ENCODE measurements around the gene DSTYK.

DSTYK gene, protein sequence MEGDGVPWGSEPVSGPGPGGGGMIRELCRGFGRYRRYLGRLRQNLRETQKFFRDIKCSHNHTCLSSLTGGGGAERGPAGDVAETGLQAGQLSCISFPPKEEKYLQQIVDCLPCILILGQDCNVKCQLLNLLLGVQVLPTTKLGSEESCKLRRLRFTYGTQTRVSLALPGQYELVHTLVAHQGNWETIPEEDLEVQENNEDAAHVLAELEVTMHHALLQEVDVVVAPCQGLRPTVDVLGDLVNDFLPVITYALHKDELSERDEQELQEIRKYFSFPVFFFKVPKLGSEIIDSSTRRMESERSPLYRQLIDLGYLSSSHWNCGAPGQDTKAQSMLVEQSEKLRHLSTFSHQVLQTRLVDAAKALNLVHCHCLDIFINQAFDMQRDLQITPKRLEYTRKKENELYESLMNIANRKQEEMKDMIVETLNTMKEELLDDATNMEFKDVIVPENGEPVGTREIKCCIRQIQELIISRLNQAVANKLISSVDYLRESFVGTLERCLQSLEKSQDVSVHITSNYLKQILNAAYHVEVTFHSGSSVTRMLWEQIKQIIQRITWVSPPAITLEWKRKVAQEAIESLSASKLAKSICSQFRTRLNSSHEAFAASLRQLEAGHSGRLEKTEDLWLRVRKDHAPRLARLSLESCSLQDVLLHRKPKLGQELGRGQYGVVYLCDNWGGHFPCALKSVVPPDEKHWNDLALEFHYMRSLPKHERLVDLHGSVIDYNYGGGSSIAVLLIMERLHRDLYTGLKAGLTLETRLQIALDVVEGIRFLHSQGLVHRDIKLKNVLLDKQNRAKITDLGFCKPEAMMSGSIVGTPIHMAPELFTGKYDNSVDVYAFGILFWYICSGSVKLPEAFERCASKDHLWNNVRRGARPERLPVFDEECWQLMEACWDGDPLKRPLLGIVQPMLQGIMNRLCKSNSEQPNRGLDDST

DNA sequence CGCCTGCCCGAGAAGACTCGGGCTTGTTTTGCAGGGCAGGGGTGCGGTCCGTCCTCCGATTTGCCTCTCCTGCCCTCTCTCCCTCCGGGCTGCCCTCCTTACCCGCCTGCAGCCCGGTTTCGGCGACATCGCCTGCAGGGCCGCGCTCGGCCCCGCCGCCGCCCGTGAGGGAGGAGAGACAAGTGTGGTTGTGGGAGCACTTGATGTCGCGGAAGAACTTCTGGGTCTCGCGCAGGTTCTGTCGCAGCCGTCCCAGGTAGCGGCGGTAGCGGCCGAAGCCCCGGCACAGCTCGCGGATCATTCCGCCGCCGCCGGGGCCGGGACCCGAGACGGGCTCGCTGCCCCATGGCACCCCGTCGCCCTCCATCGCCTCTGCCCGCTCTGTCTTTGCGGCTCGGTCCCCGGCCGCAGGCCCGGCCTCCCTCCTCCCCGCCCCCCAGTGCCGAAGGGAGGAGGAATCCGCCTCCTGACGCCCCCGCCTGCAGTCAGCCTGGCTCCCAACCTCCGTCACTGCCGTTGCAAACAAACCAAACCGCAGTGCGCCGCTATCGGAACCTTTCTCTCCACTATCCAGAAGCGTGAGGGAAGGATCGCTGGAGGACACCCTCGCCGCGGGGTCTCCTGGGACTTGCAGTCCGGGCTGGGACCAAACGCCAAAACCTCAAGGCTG is at the start of gene DSTYK:
Gene DSTYK (minus strand): TSS at position 534 of the 670 bp plus-strand sequence. CDS start 167 bp downstream, at position 367.
- peak; percentile 95 for DNase-seq (ENCODE audit: low spot score)

DNA sequence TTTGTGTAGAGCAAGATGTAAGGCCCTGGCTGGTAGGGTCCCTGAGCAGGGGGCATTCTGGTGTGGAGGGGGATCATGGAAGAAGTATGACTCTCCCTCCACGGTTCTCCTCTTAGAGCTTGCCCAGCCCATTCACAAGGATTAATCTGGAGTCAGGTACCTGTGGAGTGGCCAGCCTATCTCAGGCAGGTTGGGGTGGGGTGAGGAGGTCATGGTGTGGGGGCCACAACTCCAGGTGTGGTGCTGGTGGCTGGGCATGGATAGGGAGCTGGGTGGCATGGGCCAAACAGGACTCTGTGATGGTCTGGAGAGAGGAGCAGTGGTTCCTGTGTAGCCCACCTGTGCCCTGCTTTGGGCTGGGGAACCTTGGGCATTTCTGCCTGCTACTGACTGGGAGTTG is 48.5 kb upstream of the DSTYK start:
- no peak for DNase-seq (ENCODE audit: low spot score)

DNA sequence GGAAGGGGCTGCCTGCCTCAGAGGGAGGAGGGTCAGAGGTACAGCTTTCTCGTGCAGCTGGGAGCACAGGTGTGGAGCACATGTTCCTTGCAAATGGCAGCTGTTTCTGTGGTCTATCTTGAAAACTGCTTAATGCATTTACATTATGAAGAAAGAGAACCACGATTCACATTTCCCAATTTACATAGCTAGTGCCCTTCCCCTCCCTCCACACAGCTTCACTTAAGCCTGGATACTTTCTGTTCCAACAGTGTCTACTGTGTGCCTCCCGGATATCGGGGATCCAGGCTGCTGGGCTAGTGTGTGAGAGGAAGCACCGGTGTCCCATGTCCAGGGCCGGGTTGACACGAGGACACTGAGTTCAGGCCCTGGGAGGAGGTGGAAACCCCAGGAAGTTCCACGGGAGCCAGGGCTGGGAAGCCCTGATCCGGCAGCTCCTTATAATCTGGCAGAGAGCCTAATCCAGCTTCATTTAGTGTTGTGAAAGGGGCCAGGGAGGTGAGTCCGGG is 47.9 kb upstream of the DSTYK start:
- DNase-seq (ENCODE audit: low spot score) = no peak

DNA sequence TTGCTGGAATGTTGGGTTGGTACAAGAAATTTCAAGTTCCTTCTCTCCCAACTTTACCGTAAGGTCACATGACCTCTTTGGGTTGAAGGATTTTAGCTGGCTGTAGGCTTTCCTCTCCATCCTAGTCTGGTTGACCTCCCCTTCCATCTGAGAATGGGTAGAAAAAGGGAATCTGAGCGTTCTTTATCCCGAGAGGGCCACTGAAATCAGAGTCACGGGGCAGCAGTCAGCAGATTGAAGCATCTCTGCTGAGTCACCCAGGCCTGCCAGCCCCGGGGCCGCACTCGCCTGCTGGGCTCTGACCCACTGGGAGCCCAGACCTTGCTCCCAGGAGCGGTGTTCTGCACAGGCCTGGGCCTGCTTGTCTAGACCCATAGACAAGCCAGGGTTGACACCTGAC is 47.2 kb upstream of the DSTYK start:
- DNase-seq (ENCODE audit: low spot score) = no peak

DNA sequence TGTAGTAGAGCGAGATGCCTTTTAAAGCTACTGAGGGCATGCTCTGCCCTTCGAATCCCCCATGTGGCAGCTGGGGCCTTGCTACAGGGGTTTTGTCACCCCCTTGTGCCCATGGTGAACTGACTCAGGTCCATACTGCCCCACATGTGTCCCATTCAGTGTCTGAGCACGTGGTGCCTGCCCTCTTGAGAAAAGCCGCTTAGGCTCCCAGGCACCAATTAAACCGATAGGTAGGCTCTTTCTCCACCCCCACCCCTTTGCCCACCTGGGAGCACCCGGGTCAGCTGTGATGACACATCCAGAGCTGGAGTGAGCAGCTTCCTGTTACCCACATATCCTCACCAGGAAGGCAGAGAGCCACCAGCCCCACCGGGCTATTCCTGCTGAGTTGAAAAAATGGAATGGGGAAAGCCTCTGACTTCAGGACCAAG is 46.8 kb upstream of the DSTYK start:
- DNase-seq (ENCODE audit: low spot score) = peak; percentile 58

DNA sequence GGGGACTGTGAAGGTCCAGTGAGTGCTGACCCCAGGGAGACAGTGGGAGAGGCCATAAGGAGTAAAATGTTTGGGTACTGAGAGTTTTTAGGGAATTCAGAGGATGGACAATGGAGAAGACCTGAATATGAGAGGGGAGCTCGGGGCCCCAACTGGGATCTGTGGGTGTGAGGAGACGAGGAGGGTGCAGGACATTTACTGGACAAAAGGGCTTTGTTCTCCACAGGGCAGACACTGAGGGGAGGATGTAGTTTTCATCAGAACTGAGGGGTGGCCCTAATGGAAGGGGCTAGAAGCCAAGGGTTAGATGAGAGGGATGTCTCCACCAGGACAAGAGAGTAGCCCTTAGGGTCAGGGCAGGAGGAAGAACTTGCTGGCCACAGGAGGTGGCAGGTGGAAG is 46.2 kb upstream of the DSTYK start:
- no peak for DNase-seq (ENCODE audit: low spot score)

DNA sequence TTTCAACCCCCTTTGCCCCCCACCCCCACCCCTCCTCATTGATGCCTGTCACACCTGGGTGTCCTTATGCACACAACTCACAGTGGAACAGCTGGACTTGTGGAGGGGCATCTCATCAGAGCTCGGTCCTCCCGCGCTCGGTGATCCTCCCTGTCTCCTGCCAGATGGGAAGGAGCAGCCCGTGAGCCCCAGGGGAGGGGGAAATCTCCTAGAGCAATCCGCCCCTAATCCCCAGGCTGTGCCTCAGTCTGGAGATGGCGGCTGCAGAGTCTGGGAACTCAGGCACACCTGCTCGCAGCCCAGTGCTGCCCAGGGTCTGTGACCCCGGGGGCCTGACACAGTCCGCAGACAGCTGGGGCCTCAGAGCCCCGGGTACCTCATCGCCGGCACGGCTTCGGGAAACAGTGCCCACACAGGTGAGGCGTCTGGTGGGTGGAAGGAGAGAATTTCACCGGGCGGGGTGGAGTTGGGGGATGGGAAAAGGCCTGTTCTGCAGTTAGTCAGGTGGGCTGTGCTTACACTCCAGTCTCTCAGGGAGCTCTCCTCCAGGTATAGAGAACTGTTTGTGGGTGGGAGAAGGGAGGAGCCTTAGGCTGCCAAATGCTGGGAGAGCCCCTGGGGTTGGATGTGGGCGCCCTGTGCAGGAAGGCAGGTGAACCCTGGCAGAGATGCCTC is 45.6 kb upstream of the DSTYK start:
- DNase-seq (ENCODE audit: low spot score) = no peak

DNA sequence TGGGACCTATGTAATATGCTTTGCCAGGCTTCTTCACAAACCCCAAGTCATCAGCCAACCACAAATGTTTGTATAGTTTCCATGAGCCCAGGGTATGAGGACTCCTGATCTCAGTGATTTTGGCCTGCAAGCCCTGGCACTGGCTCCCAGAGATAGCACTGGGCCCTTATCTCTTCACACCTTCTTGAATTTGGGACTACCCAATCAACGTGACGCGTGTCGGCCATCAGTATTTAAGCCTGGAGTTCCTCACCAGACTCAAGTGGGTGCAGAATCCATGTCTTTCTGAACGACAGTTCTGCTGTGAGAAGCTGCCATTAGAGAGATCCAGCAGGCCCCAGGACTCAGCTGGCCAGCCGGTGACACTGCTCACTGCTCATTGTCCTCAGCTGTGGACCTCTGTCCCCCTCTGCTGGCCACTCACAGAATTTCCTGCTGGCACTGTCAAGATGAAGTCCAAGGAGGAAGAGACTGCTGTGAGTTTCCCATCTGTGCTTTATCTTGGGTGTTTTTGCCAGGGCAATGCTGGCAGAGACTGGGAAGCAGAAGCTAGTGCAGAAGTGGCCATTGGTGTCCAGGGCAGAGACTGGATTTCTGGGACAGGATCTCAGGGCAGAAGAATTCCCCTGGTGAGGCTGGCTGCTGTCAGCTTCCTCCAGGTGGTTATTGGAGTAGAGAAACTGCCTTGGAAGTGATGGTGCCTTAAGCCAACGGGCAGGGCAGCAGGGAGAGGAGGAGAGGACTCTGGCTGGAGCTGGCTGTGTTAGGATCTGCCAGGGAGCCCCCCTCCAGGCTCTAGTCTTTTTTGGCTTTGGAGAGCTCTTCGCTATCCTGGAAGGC is 44.7 kb upstream of the DSTYK start:
- peak; percentile 66 for DNase-seq (ENCODE audit: low spot score)

DNA sequence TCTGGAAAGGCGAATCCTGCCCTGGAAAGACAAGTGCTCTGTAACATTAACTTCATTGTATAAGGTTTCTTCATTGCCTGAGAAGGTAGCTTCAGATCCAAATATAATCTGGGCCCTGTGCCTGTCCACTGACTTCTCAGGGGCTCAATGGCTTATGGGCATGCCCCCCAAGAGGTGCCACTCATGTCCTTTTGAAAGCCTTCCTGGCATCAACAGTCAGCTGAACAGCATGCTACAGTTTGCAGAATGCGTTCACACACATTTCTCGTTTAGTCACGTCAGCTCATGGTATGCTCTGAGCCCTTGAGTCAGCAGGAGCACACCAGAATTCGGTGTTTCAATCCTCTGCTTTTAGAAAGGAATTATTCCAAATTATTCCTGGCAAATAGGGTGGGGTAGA is 40.1 kb upstream of the DSTYK start:
- DNase-seq (ENCODE audit: low spot score) = no peak

DNA sequence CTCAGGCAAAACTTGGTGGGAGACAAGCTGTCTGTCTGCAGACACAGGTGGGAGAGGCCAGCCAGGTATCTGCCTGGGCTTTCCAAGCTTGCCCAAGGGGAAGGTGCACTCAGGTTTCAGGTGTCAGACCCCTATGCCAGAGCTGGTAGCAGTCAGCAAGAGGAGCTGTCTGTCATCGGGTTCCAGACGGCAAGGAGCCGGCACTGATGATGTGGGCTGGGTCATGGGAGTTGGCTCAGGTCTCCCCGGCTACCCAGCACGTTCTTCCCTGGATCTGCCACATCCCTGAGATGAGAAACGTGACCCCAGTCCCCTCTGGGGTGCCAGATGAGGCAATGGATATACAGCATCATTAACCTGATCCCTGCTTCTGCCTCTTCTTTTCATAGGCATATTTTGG is 39.2 kb upstream of the DSTYK start:
- no peak for DNase-seq (ENCODE audit: low spot score)

DNA sequence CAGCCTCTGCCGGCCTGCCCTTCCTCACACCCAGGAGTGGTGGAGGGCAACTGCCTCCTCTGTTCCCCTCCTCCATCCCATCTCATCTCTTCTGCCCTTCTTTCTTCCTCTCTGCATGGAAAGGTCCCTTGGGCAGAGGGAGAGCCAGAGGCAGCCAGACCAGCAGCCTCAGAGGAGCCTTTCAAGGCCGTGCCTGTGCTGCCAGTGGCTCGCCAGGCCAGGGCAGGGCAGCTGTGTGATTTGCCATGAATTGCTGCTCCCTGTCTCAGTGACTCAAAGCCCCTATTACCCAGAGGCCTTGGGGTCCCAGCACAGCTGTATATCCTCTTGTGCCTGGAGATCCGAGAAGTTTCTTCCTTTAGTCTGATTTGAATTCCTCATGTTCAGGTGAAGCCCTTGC is 38.1 kb upstream of the DSTYK start:
- no peak for DNase-seq (ENCODE audit: low spot score)

DNA sequence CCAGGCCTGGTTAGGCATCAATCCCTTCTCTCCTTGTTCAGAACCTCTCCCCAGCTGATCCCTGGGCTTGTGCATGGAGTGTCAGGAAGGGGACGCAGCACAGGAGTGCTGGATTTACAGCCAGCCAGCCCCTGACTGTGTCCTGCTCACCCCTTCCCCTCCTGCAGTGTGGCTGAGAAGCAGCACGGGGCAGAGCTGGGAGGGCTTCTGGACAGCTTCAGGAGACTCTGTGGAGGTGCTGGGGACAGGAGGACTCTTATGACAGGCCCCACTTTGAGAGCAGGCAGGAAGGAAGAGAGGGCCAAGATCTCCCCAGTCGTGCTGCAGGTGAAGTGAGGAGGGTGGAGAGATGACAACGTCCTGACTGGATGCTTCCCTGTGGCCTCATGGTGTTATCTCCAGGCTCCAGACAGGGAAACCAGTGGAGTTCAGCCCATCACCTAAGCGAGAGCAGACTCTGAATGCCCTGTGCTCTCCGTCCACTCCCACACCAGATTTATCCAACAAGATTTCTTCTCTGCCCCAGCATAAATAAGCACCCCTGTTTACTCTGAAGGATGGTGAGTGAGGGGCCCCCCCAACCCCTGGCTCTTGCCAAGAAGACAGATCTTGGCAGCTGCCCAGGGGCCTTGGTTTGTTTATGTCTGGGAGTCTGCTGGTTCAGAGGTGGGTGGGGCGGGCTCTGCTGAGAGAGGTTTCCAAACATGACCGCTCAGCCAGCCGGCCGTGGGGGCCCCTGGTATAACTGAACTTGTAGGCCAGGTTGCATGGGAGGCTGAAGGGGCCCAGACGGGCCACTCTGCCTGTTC is 37.5 kb upstream of the DSTYK start:
- DNase-seq (ENCODE audit: low spot score) = no peak

DNA sequence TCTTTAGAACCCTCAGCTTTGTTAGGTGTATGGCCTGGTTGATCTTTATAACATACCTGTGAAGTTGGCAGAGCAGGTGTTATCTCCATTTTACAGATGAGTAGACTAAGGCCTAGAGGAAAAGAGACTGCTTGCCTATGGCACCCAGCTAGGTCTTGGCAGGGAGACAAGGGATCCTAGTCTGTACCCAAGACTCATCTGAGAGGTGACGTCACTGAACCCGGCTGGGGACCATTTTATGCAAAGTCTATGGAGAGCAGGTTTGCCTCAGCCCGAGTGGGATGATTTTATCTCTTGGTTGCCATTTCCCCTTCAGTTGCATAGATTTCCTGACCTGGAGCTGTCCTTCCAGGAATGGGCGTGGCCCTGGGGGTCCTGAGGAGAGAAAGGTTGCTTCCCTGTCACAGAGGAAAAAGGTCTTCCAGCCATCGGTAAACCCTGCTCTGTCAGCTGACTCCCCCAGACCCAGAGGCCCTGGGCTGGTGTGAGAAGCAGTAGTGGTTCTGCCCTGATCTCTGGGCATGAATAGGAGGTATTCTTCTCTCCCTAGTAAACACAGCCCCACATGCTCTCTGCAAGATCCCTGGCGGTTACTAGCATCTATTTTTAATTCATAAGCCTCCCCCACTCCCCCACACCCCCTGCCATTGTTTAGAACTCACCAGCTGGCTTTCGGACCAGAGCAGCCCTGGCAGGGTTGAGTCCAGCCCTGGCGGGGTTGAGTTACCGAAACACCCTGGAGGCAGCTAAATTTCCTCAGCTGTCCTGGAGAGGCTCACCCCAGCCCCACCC is 35.8 kb upstream of the DSTYK start:
- no peak for DNase-seq (ENCODE audit: low spot score)

DNA sequence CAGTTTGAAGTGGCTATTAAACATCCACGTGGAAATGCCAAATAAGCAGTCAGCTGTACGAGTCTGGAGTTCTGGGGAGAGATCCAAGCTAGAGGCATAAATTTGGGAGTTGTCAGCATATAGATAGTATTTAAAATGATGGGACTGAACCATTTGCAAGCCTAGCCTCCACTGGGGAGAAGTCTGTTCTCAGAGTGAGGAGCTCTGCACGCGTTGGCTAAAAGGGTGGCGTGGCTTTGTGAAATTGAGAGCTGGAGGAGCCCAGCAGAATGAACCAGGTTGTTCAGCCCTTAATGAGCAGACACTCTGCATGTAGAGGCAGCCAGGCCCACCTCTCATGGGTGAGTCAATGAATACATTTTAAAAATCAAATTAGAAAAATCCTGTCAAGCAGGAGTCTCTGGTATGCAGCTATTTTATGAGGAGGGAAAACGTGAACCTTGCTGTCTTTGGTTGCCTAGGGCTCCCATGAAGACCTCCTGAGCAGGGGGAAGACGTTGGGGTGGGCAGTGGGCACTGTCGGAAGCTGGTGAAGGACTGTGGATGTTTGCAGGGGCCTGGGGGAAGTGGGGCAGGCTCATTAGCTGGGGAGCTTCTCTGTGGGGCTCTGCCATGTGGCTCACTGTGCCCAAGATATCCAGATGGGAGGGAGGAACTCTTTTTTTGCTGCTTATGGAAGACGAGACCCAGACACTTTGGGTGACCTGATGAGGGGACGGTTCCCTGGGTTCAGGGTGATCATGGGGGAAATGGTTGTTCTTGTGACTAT is 35.0 kb upstream of the DSTYK start:
- no peak for DNase-seq (ENCODE audit: low spot score)

DNA sequence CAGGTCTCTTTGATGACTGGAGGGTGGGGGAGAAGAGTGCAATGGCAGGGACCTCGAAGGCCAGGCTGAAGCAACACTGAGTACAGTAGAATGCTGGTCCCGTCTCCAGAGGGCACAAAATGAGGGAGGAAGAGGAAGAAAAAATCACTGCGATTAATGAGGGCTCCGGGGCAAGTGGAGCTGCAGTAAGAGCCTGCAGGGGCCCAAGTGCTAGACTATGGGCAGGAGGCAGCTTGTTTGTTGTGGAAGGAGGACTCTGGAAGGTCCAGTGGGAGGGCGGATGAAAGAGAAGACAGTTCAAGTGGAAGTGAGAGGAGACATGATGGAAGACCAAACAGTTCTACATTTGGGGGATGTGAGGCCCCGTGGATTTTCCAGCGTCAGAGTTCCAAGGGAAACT is 33.6 kb upstream of the DSTYK start:
- DNase-seq (ENCODE audit: low spot score) = no peak

DNA sequence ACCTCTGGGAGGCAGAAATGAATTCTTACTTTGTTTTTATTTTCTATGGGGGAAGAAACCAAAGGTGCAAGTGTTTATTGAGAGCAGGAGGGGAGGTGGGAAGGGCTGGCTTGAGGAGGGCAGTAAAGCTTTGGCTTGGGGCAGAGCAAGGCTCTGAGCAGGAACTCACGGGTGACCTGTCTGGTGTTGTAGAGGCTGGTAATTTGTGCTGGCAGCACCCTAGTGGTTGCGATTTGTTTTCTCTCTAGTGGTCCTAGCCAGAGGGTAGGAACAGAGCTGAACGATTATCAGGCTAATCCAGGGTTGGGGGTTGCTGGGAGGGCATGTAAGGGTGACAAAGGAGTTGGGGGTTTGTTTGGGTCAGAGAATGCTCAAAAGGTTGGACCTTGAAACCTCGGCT is 32.9 kb upstream of the DSTYK start:
- no peak for DNase-seq (ENCODE audit: low spot score)

DNA sequence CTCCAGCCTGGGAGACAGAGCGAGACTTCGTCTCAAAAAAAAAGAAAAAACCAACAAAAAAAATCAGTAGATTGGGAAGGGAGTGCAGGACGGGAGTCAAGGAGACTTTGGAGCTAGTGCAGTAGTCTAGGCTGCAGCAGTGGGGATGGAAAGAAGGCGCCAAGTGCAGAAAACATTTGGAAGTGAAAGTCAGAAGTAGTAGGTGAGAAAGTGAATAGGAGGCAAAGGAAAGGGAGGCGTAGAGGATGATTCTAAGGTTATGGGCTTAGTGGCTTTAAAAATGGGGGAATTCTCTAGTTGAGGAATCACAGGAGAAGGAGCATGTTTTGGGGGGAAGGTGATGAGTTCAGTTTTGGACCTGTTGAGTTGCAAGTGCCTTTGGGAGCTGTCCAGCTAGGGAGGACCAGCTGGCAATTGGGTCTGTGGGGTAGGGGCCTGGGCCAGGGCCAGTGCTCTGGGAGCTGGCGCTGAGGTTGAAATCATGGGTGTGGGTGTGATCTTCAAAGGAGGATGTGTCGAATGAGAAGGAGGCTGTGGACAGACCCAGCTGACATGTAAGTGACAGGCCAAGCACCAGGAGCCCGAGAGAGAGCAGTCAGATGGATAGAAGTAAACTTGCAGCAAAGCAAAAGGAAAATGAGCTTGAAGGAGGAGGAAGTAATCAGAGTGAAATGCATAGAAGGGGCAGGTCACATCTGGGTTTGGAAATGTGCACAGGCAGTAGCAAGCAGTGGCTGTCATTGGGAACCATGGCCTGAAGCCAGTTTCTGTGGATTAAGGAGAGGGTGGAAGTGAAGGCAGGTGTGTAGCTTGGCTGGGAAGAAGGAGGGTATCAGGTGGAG is 32.1 kb upstream of the DSTYK start:
- DNase-seq (ENCODE audit: low spot score) = no peak
